ENCODE data around the gene MOSPD2.

The MOSPD2 gene

DNA sequence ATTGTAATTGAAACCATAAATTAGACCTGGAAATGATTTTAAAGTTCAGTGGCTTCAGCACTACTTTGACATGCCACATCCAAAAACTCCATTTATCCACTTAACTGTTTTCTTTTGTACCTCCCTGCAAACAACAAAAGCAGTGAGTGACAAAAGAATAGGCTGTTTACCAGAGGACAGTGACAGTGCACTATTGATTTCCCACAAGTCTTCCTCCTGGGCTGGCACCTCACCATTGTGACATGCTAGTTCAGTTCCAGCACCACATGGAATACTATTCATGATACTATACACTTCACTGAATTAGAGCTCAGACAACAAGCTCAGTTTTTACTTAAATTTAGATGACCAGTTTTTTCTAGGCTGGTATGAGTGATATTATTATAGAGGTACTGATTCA is 29.3 kb downstream of the MOSPD2 start:
- Histone ChIP-seq H3K4me1 (ENCODE audit: control insufficient read depth in 2 of 2, insufficient read depth in 2 of 2, low read length in 2 of 2) (no peaks in the 10 kb centered on the region), H3K4me3 (ENCODE audit: low read length in 2 of 2) (no peak overlapping the region), H3K9ac (ENCODE audit: low read depth in 1 of 2, low read length in 2 of 2) (no peak overlapping the region), H3K27ac (ENCODE audit: low read depth in 2 of 2, low read length in 2 of 2) (no peak overlapping the region), H3K36me3 (ENCODE audit: control insufficient read depth in 2 of 2, insufficient read depth in 2 of 2, low read length in 2 of 2) (no peaks in the 10 kb centered on the region), H3K27me3 (ENCODE audit: control insufficient read depth in 2 of 2, insufficient read depth in 2 of 2, low read length in 2 of 2) (no peaks in the 10 kb centered on the region), H3K9me3 (ENCODE audit: control insufficient read depth in 2 of 2, low read length in 2 of 2) (peaks cover 0 to 4% of the 10 kb centered on the region in 2 donors)

DNA sequence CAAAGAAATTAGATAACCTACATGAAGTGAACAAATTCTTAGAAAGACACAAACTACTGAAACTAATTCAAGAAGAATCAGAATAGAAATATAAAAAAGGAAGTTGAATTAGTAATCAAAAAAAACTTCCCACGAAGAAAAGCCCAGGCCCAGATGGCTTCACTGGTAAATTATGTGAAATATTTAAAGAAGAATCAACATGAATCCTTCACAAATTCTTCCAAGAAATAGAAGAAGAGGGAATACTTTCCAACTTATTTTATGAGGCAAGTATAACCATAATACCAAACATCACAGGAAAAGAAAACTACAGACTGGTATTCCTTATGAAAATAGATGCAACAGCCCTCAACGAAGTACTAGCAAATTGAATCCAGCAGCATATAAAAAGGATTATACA is 30.7 kb downstream of the MOSPD2 start:
- no peak overlapping the region for H3K9ac ChIP-seq (ENCODE audit: low read depth in 1 of 2, low read length in 2 of 2)
- no peaks in the 10 kb centered on the region for H3K27me3 ChIP-seq (ENCODE audit: control insufficient read depth in 2 of 2, insufficient read depth in 2 of 2, low read length in 2 of 2)
- no peaks in the 10 kb centered on the region for H3K4me1 ChIP-seq (ENCODE audit: control insufficient read depth in 2 of 2, insufficient read depth in 2 of 2, low read length in 2 of 2)
- H3K36me3 ChIP-seq (ENCODE audit: control insufficient read depth in 2 of 2, insufficient read depth in 2 of 2, low read length in 2 of 2): no peaks in the 10 kb centered on the region
- peaks cover 0 to 4% of the 10 kb centered on the region in 2 donors for H3K9me3 ChIP-seq (ENCODE audit: control insufficient read depth in 2 of 2, low read length in 2 of 2)
- no peak overlapping the region for H3K27ac ChIP-seq (ENCODE audit: low read depth in 2 of 2, low read length in 2 of 2)
- no peak overlapping the region for H3K4me3 ChIP-seq (ENCODE audit: low read length in 2 of 2)

DNA sequence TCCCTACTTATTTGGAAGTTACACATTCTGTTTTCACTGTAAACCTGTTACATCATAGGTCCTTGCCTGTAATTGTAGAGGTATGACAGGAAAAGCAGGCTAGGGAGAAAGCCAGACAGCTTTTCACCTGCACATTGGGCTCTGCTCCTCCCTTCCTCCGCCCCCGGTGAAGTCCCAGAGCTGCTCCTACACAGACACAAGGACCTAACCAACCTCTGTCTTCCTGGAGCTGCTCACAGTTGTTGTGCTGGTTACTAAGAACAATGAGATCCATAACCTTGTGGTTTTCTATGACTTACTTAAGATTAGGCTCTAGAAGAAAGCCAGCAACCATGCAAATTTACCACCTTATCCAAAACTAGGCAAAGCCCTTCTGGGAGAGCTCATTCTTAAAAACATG is 40.0 kb downstream of the MOSPD2 start:
- Histone ChIP-seq H3K27ac (ENCODE audit: low read depth in 2 of 2, low read length in 2 of 2) (no peak overlapping the region), H3K36me3 (ENCODE audit: control insufficient read depth in 2 of 2, insufficient read depth in 2 of 2, low read length in 2 of 2) (peaks cover 7 to 13% of the 10 kb centered on the region in 2 donors), H3K27me3 (ENCODE audit: control insufficient read depth in 2 of 2, insufficient read depth in 2 of 2, low read length in 2 of 2) (no peaks in the 10 kb centered on the region), H3K9ac (ENCODE audit: low read depth in 1 of 2, low read length in 2 of 2) (no peak overlapping the region), H3K9me3 (ENCODE audit: control insufficient read depth in 2 of 2, low read length in 2 of 2) (no peaks in the 10 kb centered on the region), H3K4me3 (ENCODE audit: low read length in 2 of 2) (no peak overlapping the region), H3K4me1 (ENCODE audit: control insufficient read depth in 2 of 2, insufficient read depth in 2 of 2, low read length in 2 of 2) (no peaks in the 10 kb centered on the region)

DNA sequence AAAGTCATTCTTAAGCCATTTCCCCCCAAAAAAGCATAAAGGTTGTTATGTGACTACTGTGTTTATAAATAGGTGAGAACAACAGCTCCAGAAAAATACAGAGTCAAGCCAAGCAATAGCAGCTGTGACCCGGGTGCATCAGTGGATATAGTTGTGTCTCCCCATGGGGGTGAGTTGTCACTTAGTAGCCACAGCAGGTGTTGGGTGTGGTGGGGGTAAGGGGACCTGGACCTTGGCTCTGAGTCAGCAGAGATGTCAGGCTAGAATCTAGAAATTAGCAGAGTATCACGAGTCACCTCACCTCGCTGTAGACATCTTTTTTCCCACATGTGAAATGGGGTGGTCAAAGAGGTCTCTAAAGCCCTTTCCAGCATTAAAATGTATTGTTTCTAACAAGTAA is 42.4 kb downstream of the MOSPD2 start:
- H3K27me3 ChIP-seq (ENCODE audit: control insufficient read depth in 2 of 2, insufficient read depth in 2 of 2, low read length in 2 of 2): no peaks in the 10 kb centered on the region
- H3K27ac ChIP-seq (ENCODE audit: low read depth in 2 of 2, low read length in 2 of 2): no peak overlapping the region
- no peaks in the 10 kb centered on the region for H3K9me3 ChIP-seq (ENCODE audit: control insufficient read depth in 2 of 2, low read length in 2 of 2)
- H3K4me1 ChIP-seq (ENCODE audit: control insufficient read depth in 2 of 2, insufficient read depth in 2 of 2, low read length in 2 of 2): no peaks in the 10 kb centered on the region
- H3K36me3 ChIP-seq (ENCODE audit: control insufficient read depth in 2 of 2, insufficient read depth in 2 of 2, low read length in 2 of 2): peaks cover 7 to 13% of the 10 kb centered on the region in 2 donors
- H3K9ac ChIP-seq (ENCODE audit: low read depth in 1 of 2, low read length in 2 of 2): no peak overlapping the region
- H3K4me3 ChIP-seq (ENCODE audit: low read length in 2 of 2): no peak overlapping the region

DNA sequence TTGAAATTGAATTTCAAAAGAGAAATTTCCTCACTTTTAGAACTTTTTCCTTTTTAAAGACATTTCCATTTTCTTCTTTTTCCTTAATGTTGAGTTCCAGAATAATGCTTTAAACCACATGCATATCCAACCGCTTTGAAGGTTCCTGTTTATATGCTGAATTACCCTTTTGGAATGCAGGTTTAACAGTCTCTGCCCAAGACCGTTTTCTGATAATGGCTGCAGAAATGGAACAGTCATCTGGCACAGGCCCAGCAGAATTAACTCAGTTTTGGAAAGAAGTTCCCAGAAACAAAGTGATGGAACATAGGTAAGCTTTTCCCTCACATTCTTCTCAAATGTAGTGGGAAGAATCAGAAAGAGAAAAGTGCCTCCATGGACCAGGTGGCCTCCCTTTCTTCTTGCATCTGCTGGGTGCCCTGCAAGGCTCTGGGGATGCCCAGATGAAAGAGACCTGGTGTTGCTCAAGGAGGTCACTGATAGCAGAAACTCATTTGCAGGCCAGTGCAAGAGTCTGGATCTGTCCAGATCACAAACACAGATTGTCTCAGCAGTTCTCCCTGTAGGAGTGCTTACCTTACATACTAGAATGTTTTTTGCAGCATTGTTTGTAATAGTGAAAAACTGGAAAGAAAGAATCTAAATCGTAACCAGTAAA is 42.9 kb downstream of the MOSPD2 start:
- peaks cover 7 to 13% of the 10 kb centered on the region in 2 donors for H3K36me3 ChIP-seq (ENCODE audit: control insufficient read depth in 2 of 2, insufficient read depth in 2 of 2, low read length in 2 of 2)
- no peaks in the 10 kb centered on the region for H3K27me3 ChIP-seq (ENCODE audit: control insufficient read depth in 2 of 2, insufficient read depth in 2 of 2, low read length in 2 of 2)
- no peak overlapping the region for H3K27ac ChIP-seq (ENCODE audit: low read depth in 2 of 2, low read length in 2 of 2)
- H3K9me3 ChIP-seq (ENCODE audit: control insufficient read depth in 2 of 2, low read length in 2 of 2): no peaks in the 10 kb centered on the region
- no peak overlapping the region for H3K4me3 ChIP-seq (ENCODE audit: low read length in 2 of 2)
- H3K9ac ChIP-seq (ENCODE audit: low read depth in 1 of 2, low read length in 2 of 2): no peak overlapping the region
- H3K4me1 ChIP-seq (ENCODE audit: control insufficient read depth in 2 of 2, insufficient read depth in 2 of 2, low read length in 2 of 2): no peaks in the 10 kb centered on the region

DNA sequence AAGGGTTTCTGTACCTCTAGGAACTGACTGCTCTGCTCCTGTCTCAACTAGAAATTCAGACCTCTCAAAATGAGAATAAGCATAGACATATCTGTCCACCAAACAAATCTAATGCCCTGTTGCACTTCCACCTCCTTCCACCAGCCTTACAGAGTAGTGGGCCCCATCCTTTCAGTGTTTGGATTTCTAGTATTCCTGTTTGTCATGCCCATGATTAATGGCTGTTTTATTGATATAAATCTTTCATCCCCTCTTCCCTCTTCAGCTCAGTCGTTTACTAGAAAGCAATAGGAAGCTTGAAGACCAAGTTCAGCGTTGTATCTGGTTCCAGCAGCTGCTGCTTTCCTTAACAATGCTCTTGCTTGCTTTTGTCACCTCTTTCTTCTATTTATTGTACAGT is 46.2 kb downstream of the MOSPD2 start:
- H3K9ac ChIP-seq (ENCODE audit: low read depth in 1 of 2, low read length in 2 of 2): no peak overlapping the region
- no peaks in the 10 kb centered on the region for H3K4me1 ChIP-seq (ENCODE audit: control insufficient read depth in 2 of 2, insufficient read depth in 2 of 2, low read length in 2 of 2)
- peaks cover 5 to 8% of the 10 kb centered on the region in 2 donors for H3K36me3 ChIP-seq (ENCODE audit: control insufficient read depth in 2 of 2, insufficient read depth in 2 of 2, low read length in 2 of 2)
- H3K27me3 ChIP-seq (ENCODE audit: control insufficient read depth in 2 of 2, insufficient read depth in 2 of 2, low read length in 2 of 2): peaks cover 0 to 4% of the 10 kb centered on the region in 2 donors
- H3K9me3 ChIP-seq (ENCODE audit: control insufficient read depth in 2 of 2, low read length in 2 of 2): no peaks in the 10 kb centered on the region
- H3K4me3 ChIP-seq (ENCODE audit: low read length in 2 of 2): no peak overlapping the region
- H3K27ac ChIP-seq (ENCODE audit: low read depth in 2 of 2, low read length in 2 of 2): no peak overlapping the region

DNA sequence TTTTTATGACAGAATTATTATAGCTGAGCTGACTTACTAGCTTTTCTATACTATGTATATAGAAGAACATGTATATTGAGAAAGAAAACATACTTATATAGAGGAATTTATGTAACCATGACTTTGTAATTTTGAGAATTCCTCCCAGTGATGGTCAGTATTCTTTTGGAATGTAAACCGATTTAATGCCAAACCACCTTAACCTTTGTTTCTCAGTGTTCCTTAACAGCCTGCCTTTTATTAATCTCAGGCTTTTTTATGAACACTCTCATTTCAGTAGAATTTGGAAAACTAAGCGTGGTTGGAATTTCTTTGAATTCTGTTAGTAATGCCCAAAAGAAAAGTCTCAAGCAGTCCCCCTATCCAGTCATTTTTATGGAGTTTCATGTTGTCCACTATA is 47.0 kb downstream of the MOSPD2 start:
- H3K9ac ChIP-seq (ENCODE audit: low read depth in 1 of 2, low read length in 2 of 2): no peak overlapping the region
- H3K27me3 ChIP-seq (ENCODE audit: control insufficient read depth in 2 of 2, insufficient read depth in 2 of 2, low read length in 2 of 2): peaks cover 0 to 4% of the 10 kb centered on the region in 2 donors
- no peaks in the 10 kb centered on the region for H3K9me3 ChIP-seq (ENCODE audit: control insufficient read depth in 2 of 2, low read length in 2 of 2)
- H3K27ac ChIP-seq (ENCODE audit: low read depth in 2 of 2, low read length in 2 of 2): no peak overlapping the region
- H3K36me3 ChIP-seq (ENCODE audit: control insufficient read depth in 2 of 2, insufficient read depth in 2 of 2, low read length in 2 of 2): peaks cover 5 to 8% of the 10 kb centered on the region in 2 donors
- H3K4me1 ChIP-seq (ENCODE audit: control insufficient read depth in 2 of 2, insufficient read depth in 2 of 2, low read length in 2 of 2): no peaks in the 10 kb centered on the region
- H3K4me3 ChIP-seq (ENCODE audit: low read length in 2 of 2): no peak overlapping the region

DNA sequence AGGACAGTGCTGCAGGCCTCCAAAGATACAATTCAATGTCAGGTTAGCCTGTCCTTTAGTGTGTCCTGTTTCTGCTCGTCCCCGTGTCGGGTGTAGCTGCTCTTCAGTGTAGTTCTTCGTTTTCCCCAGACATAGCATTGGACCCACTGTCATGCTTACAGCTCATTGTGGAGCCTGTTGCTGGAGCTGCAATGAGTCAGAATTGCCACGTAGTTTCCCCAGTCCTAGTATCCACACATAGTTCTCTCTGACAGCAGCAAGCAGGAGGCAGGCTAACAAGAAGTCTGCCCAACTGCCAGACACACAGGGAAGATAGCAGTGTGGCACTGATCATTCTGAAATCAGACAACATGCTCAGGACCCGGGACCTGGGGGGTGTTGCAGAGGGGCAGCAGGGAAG is 49.2 kb downstream of the MOSPD2 start:
- Histone ChIP-seq H3K9me3 (ENCODE audit: control insufficient read depth in 2 of 2, low read length in 2 of 2) (no peaks in the 10 kb centered on the region), H3K9ac (ENCODE audit: low read depth in 1 of 2, low read length in 2 of 2) (no peak overlapping the region), H3K36me3 (ENCODE audit: control insufficient read depth in 2 of 2, insufficient read depth in 2 of 2, low read length in 2 of 2) (no peaks in the 10 kb centered on the region), H3K4me1 (ENCODE audit: control insufficient read depth in 2 of 2, insufficient read depth in 2 of 2, low read length in 2 of 2) (no peaks in the 10 kb centered on the region), H3K4me3 (ENCODE audit: low read length in 2 of 2) (no peak overlapping the region), H3K27ac (ENCODE audit: low read depth in 2 of 2, low read length in 2 of 2) (no peak overlapping the region), H3K27me3 (ENCODE audit: control insufficient read depth in 2 of 2, insufficient read depth in 2 of 2, low read length in 2 of 2) (peaks cover 0 to 4% of the 10 kb centered on the region in 2 donors)

DNA sequence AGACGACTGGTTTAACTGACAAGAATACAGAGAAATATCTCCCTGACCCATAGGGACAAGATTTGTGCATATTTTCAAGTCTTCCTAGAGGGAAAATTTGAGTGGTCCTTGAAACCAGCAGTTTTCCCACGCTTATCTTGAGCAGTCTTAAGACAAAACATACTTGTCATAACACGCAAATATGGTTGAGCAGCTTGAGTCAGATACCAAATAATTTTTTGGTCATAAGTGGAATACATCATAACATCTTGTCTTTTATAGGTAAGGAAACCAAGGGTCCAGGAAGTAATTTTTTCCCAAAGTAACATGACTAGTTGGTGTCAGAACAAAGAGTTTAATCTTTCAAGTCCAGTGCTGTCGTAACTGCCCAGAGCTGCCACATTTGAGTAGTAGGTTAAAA is 50.5 kb downstream of the MOSPD2 start:
- Histone ChIP-seq H3K4me1 (ENCODE audit: control insufficient read depth in 2 of 2, insufficient read depth in 2 of 2, low read length in 2 of 2) (no peaks in the 10 kb centered on the region), H3K9me3 (ENCODE audit: control insufficient read depth in 2 of 2, low read length in 2 of 2) (no peaks in the 10 kb centered on the region), H3K27me3 (ENCODE audit: control insufficient read depth in 2 of 2, insufficient read depth in 2 of 2, low read length in 2 of 2) (peaks cover 0 to 4% of the 10 kb centered on the region in 2 donors), H3K27ac (ENCODE audit: low read depth in 2 of 2, low read length in 2 of 2) (no peak overlapping the region), H3K4me3 (ENCODE audit: low read length in 2 of 2) (no peak overlapping the region), H3K9ac (ENCODE audit: low read depth in 1 of 2, low read length in 2 of 2) (no peak overlapping the region), H3K36me3 (ENCODE audit: control insufficient read depth in 2 of 2, insufficient read depth in 2 of 2, low read length in 2 of 2) (no peaks in the 10 kb centered on the region)

DNA sequence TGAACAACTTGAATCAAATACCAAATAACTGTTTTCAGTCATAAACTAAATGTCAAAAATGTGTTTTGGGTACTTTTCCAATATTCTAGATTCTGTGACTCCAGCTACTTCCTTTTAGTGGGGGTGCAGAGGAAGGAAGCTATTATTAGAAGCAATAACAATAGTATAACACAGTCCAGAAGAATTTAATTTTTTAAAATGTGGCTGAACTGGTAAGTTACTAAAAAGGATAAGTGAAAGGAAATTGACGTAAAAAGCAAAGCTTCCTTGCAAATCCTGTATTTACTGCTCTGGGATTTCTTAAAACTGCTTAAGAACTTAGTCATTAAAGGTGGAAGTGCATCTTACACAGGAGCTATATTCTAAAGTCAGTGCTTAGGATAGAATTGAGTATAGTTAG is 53.2 kb downstream of the MOSPD2 start:
- Histone ChIP-seq H3K4me3 (ENCODE audit: low read length in 2 of 2) (no peak overlapping the region), H3K4me1 (ENCODE audit: control insufficient read depth in 2 of 2, insufficient read depth in 2 of 2, low read length in 2 of 2) (no peaks in the 10 kb centered on the region), H3K27ac (ENCODE audit: low read depth in 2 of 2, low read length in 2 of 2) (no peak overlapping the region), H3K36me3 (ENCODE audit: control insufficient read depth in 2 of 2, insufficient read depth in 2 of 2, low read length in 2 of 2) (no peaks in the 10 kb centered on the region), H3K9me3 (ENCODE audit: control insufficient read depth in 2 of 2, low read length in 2 of 2) (no peaks in the 10 kb centered on the region), H3K9ac (ENCODE audit: low read depth in 1 of 2, low read length in 2 of 2) (no peak overlapping the region), H3K27me3 (ENCODE audit: control insufficient read depth in 2 of 2, insufficient read depth in 2 of 2, low read length in 2 of 2) (peaks cover 4% of the 10 kb centered on the region in 2 donors)

DNA sequence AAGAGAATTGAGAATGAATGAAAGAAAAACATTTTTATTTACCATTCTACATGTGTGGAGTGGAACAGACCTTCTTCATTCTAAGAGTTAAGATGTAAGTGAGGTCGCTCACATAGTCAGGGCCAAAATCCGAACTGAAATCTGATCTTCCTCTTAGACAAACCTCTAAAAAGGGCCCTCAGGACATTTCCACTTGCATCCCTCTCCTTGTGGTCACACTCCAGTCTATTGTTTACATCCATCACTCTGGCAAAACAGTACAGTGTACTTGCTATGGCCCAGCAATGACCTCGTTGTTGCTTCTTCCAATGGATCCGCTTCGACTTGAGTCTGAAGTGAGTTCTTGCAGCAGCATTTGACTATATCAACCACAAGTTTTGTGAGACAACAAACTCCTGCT is 54.2 kb downstream of the MOSPD2 start:
- no peak overlapping the region for H3K4me3 ChIP-seq (ENCODE audit: low read length in 2 of 2)
- H3K27ac ChIP-seq (ENCODE audit: low read depth in 2 of 2, low read length in 2 of 2): no peak overlapping the region
- no peaks in the 10 kb centered on the region for H3K9me3 ChIP-seq (ENCODE audit: control insufficient read depth in 2 of 2, low read length in 2 of 2)
- no peak overlapping the region for H3K9ac ChIP-seq (ENCODE audit: low read depth in 1 of 2, low read length in 2 of 2)
- H3K4me1 ChIP-seq (ENCODE audit: control insufficient read depth in 2 of 2, insufficient read depth in 2 of 2, low read length in 2 of 2): no peaks in the 10 kb centered on the region
- H3K27me3 ChIP-seq (ENCODE audit: control insufficient read depth in 2 of 2, insufficient read depth in 2 of 2, low read length in 2 of 2): peaks cover 3 to 4% of the 10 kb centered on the region in 2 donors
- H3K36me3 ChIP-seq (ENCODE audit: control insufficient read depth in 2 of 2, insufficient read depth in 2 of 2, low read length in 2 of 2): no peaks in the 10 kb centered on the region

Measured in mucosa of rectum (tissue), 2 donors.